Muscle of arm (tissue), 12 donors: ENCODE measurements around the gene ARCN1. TPM values are rescaled to one million over a fixed set of nuclear protein-coding genes. Genes with fewer than 3 reads are reported as not detected.

Experiments
- DNase-seq: peaks from one replicate; pipeline ENCODE4 v3.0.0-alpha.2; 2013
- polyA plus RNA-seq, 12 donors: library from polyadenylated mRNA; unstranded; fragments of 120-200 nt; gene quantifications; one replicate each; pipeline ENCODE4 v1.2.1, GENCODE V29; 2013; ENCODE audit not compliant: insufficient read length in 12 of 12

Gene ARCN1
- polyA plus RNA-seq, 12 donors: 106 to 189 (median 141) TPM; not detected in 1

- DNase-seq: peak; percentile 74
These were observed 62.4 kb downstream of the ARCN1 start for GRCh38 chr11:118634431-118635236.

GRCh38 chr11:118635237-118635591 lies 63.0 kb downstream of the ARCN1 start:
- DNase-seq: no peak

DNA sequence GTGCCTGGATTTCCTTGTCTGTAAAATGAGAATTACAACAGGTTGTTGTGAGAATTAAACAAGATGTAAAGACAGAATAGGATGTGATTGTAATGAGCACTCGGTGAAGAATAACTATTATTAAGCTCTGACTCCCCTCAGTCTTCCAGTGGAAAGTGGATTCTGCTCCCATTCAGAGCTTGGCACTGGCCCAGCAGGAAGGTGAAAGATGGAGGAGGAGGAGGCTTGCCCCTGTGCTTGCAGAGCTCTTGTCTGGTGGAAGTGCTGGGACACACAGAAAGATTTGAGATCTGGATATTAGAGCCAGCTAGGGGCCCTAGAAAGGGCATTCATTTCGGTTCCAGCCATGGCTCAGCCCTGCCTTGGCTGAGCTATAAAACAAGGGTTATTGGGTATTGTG lies 63.4 kb downstream of the ARCN1 start:
- no peak for DNase-seq

DNA sequence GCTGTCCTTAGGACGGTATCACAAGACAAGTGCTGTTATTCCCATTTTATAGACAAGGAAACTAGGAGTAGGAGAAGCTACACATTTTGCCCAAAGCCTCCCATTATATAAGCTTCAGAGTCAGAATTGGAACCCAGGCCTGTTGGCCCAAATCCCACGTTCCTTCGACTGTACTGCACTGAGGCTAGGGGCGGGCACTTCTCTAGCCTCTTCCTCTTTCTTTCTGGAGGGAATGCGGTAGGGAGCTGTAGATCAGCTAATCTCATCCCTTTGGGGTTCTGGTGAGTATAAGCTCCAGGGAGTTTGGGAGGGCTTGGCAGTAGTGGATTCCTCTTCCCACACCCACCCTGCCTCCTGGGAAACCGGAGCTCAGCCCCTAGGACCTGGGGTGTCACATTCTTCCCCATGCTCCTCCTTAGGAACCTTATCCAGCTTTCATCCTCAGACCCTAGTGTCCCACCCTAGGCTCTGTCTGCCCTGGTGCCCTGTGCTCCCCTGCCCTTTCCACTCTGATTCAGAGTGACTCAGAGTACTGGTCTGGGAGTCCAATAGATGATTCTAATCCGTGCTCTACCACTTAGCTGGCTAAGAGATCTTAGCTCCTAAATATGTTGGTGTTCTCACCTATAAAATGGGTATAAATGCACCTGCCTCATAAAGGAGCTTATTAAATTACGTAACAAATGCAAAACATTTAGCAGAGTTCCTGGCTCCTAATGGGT lies 64.5 kb downstream of the ARCN1 start:
- no peak for DNase-seq

DNA sequence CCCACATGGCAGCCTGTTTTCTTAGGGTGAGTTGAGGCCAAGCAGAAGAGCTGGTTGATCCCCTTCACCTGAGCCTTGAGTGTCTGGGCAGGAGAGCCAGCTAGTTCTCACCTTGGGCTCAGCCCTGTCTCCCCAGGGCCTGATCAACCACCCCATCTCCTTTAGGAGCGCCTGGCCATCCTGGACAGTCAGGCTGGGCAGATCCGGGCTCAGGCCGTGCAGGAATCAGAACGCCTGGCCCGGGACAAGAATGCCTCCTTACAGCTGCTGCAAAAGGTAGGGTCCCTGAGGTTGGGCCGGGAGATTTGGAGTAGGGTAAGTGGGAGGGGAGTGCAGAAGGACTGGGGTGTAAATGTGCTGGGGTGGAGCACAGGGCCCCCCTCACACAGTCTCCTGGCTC lies 66.5 kb downstream of the ARCN1 start:
- no peak for DNase-seq

GRCh38 chr11:118639899-118640298 lies 67.7 kb downstream of the ARCN1 start:
- DNase-seq: no peak

- no peak for DNase-seq
These were observed 68.3 kb downstream of the ARCN1 start for GRCh38 chr11:118640332-118641154.

DNA sequence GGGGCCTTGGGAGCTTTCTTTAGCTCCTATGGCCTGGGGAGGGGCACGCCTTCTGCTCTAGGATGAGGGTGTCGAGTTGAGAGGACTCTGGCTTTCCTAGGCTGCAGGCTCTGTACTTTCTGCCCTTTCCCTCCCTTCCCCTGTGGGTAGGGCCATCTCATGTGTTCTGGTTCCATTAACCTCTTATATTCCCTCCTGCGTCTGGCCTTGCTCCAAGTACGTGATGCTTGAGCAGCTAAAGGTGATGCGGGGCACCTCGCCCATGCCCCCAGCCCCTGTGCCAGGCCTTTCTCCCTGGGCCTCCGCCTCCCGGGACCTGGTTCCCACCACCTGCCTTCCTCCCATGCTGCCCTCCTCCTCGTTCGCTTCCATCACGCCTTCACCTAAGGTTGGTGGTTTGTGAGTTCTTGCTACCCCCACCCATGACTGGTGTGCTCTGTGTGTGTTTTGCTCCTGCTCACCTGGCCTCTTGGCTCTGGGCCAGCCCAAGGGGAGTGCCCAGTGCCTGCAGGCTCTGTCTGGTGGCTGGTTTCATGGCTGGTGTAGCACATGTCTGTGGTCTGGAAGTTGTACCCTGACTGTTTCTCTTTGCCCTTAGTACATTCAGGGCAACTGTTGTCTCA lies 69.3 kb downstream of the ARCN1 start:
- DNase-seq: no peak

- DNase-seq: no peak
These were observed 71.2 kb downstream of the ARCN1 start for GRCh38 chr11:118643142-118643994.

GRCh38 chr11:118643995-118644345 lies 71.8 kb downstream of the ARCN1 start:
- DNase-seq: no peak

DNA sequence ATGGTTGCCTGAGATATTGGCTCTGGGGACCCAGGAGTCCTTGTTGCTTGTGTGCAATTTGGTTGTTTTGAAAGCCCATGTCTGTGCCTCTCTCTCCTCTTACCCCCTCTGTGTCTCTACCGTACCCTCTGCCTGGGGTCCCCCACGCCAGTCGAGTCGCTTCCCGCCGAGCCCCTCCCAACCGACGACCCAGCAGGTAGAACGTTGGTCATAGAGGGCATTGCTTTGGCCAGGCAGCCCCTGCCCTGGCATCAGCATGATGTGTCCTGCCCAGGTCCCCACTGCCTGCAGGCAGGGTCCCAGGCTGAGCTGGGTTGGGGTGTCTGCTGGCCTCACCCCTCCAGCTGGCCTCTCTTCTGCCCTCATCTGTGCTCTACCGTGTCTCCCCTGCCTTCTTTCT lies 72.3 kb downstream of the ARCN1 start:
- DNase-seq: no peak

GRCh38 chr11:118645066-118645715 lies 73.0 kb downstream of the ARCN1 start:
- no peak for DNase-seq

- DNase-seq: no peak
These were observed 74.2 kb downstream of the ARCN1 start for GRCh38 chr11:118646393-118646792.

DNA sequence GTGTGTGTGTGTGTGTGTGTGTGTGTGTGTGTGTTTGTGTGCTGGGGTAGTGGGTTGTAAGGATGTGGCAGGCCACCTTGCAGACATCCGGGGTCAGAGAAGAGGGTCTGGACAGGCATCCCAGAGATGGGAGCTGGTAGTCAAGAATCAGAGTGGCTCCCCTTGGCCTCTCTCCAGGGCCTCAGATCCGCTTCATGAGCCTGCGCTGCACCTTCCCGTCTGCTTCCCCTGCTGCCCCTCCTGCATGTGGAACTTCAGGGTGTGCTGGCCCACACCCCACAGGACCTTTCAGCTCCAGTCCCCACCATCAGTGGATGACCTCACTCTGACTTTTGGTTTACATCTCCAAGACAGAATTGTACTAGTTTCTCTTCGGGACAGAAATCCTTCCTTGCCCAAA lies 76.1 kb downstream of the ARCN1 start:
- DNase-seq: no peak

DNA sequence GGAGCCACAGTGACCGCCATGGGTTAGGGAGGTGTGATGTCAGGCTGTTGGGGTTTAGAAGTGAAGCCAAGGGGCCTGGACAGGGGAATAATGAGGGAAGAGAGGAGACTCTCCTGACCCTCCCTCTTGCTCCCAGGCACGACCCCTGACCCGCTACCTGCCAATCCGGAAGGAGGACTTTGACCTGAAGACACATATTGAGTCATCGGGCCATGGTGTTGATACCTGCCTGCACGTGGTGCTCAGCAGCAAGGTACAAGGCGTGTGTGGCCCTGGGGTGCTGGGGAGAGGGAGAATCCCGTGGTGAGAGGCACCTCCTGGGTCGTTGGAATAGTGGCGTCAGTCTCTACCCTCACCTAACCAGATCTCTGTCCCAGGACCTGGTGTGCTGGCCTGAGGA lies 77.7 kb downstream of the ARCN1 start:
- DNase-seq: no peak

GRCh38 chr11:118650366-118650765 lies 78.2 kb downstream of the ARCN1 start:
- no peak for DNase-seq

DNA sequence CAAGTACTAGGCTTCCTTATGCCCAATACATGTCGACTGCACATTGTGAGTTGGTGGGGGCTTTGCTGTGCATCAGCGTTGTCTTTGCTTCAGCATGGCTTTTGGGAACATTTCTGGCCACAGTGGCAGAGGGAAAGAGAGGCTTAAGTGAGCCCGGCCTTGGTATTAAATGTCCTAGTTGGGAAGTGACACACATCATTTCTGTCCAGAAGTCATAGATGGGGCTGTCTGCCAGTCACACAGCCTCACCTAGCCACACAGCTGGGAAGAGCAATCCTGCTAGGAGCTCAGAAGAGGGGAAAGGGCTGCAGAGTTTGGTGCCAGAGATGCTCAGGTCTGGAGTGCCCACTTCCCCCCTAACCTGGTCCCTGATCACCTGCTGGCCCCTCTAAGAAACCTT lies 79.6 kb downstream of the ARCN1 start:
- no peak for DNase-seq
